HepG2 (cell line): Measurements from ENCODE around the gene NSMCE1. TPM values are rescaled to one million over a fixed set of nuclear protein-coding genes. Genes with fewer than 3 reads are reported as not detected.

ENCODE experiments used
- ATAC-seq: fragments of 200-7000 bp; cut with Tn5 transposase; 3 replicates; pipeline ENCODE4 v1.9.1; 2020; ENCODE audit warnings: mild to moderate bottlenecking, moderate library complexity
- BruUV-seq: library from RNA; stranded (reverse); fragments of 400-500 nt; replicated peaks from 2 replicates; lab custom pipeline; 2021; lab: Mats Ljungman, UMichigan
- CTCF ChIA-PET: fragments of 300-600 bp; formaldehyde crosslinking; extraction: SDS; loops from one replicate; lab custom pipeline; 2021; ENCODE audit warnings: low total read pairs, inconsistent platforms, low intra/inter-chr PET ratio; lab: Yijun Ruan, JAX
- POLR2A ChIA-PET: fragments of 350-600 bp; sonication (Branson Sonifier 250); formaldehyde crosslinking; loops from one replicate; lab custom pipeline; 2020; ENCODE audit warnings: antibody characterized with exemption, inconsistent platforms; lab: Yijun Ruan, JAX
- DNase-seq: peaks from one replicate; pipeline ENCODE4 v3.0.0-alpha.2; 2015; ENCODE audit warnings: low spot score
- FAIRE-seq: peaks from 3 replicates; lab custom pipeline; 2011; peaks lifted over from hg19 to GRCh38; lab: Jason Lieb, UNC
- H2AFZ ChIP-seq: one replicate; pipeline ENCODE4 v1.6.1; 2011; ENCODE audit warnings: low read length, inconsistent platforms
- H3K27ac ChIP-seq: fragments of 300-600 bp; 3 replicates; pipeline ENCODE4 v1.8.0; 2011; ENCODE audit warnings: mixed run types, mild to moderate bottlenecking, mixed read lengths, low read length, inconsistent platforms; ENCODE audit not compliant: insufficient read depth; ENCODE audit errors: extremely low read length
- H3K27me3 ChIP-seq, 2 experiments: fragments of 200-600 bp in 1 of 2; 2 replicates in 1 of 2; 3 replicates in 1 of 2; pipeline versions ENCODE4 v1.6.0 to v1.8.0; 2011; ENCODE audit warnings: low read length in 2 of 2, mild to moderate bottlenecking in 2 of 2, moderate library complexity in 2 of 2, inconsistent platforms in 1 of 2; ENCODE audit not compliant: insufficient read depth in 2 of 2, control insufficient read depth in 1 of 2
- H3K36me3 ChIP-seq, 2 experiments: fragments of 200-600 bp in 1 of 2; replicated peaks in 1 of 2; 2 replicates in 1 of 2; 3 replicates in 1 of 2; pipeline versions ENCODE4 v1.5.1 to v1.8.0; 2011; ENCODE audit warnings: low read length in 2 of 2, inconsistent platforms in 1 of 2; ENCODE audit not compliant: insufficient read depth in 2 of 2, control insufficient read depth in 1 of 2
- H3K4me1 ChIP-seq: 2 replicates; pipeline ENCODE4 v1.5.1; 2012; ENCODE audit warnings: low read length, inconsistent platforms; ENCODE audit not compliant: insufficient read depth
- H3K4me2 ChIP-seq: 2 replicates; pipeline ENCODE4 v1.6.0; 2011; ENCODE audit warnings: low read depth, low read length, inconsistent platforms
- H3K4me3 ChIP-seq, 3 experiments: fragments of 200-600 bp in 1 of 3; sonication (generic), shearing (Covaris generic) in 1 of 3; replicated peaks in 1 of 3; 2 replicates each; pipeline ENCODE4 v1.5.1; 2011 to 2016; ENCODE audit warnings: low read length in 3 of 3, inconsistent platforms in 2 of 3, low read depth in 2 of 3, mild to moderate bottlenecking in 2 of 3, control low read depth in 1 of 3, mixed read lengths in 1 of 3; ENCODE audit not compliant: insufficient read depth in 1 of 3
- H3K79me2 ChIP-seq: one replicate; pipeline ENCODE4 v1.6.1; 2011; ENCODE audit warnings: low read length, inconsistent platforms; ENCODE audit not compliant: insufficient read depth
- H3K9ac ChIP-seq: 2 replicates; pipeline ENCODE4 v1.6.0; 2011; ENCODE audit warnings: mild to moderate bottlenecking, low read depth, low read length, inconsistent platforms; ENCODE audit not compliant: insufficient read depth
- H3K9me3 ChIP-seq: 2 replicates; pipeline ENCODE4 v1.5.1; 2012; ENCODE audit warnings: mild to moderate bottlenecking, low read length
- H4K20me1 ChIP-seq: 2 replicates; pipeline ENCODE4 v1.6.0; 2011; ENCODE audit warnings: inconsistent platforms, mild to moderate bottlenecking, low read length, moderate library complexity; ENCODE audit not compliant: insufficient read depth
- CHCHD3 ChIP-seq: sonication (generic); formaldehyde crosslinking; IDR thresholded peaks from 2 replicates; pipeline ENCODE4 v1.8.0; 2022; ENCODE audit warnings: mild to moderate bottlenecking, missing genetic modification reagents, moderate library complexity
- DMAP1 ChIP-seq: IDR thresholded peaks from 2 replicates; pipeline ENCODE4 v1.6.1; 2016
- E2F2 ChIP-seq: sonication (generic); formaldehyde crosslinking; IDR thresholded peaks from 2 replicates; pipeline ENCODE4 v1.4.0; 2020; ENCODE audit warnings: missing genetic modification reagents, borderline replicate concordance
- MNT ChIP-seq: fragments of 450-650 bp; IDR thresholded peaks from 2 replicates; pipeline ENCODE4 v1.6.1; 2016
- POLR2A ChIP-seq, 2 experiments: IDR thresholded peaks; 2 replicates each; pipeline ENCODE4 v1.6.1; 2011; ENCODE audit warnings: low read depth in 2 of 2, low read length in 2 of 2, mild to moderate bottlenecking in 1 of 2, moderate library complexity in 1 of 2; ENCODE audit not compliant: insufficient read depth in 1 of 2
- SMYD3 ChIP-seq: sonication (generic); formaldehyde crosslinking; IDR thresholded peaks from 2 replicates; pipeline ENCODE4 v1.8.1; 2023; ENCODE audit warnings: mild to moderate bottlenecking, missing genetic modification reagents
- SP1 ChIP-seq, 2 experiments: fragments of 450-650 bp in 1 of 2; sonication (generic) in 1 of 2; formaldehyde crosslinking in 1 of 2; IDR thresholded peaks; 2 replicates each; pipeline versions ENCODE4 v1.4.0 to v1.6.1; 2016 to 2020; ENCODE audit warnings: missing genetic modification reagents in 1 of 2
- SPEN ChIP-seq: sonication (generic); formaldehyde crosslinking; IDR thresholded peaks from 2 replicates; pipeline ENCODE4 v1.5.1; 2020; ENCODE audit warnings: low read depth, mild to moderate bottlenecking, missing genetic modification reagents
- SRSF1 ChIP-seq: fragments of 200-400 bp; formaldehyde crosslinking; optimal IDR thresholded peaks from 2 replicates; pipeline ENCODE3; 2017; ENCODE audit warnings: mild to moderate bottlenecking, low read depth, low read length, moderate library complexity
- ZNF512B ChIP-seq: sonication (generic); formaldehyde crosslinking; IDR thresholded peaks from 2 replicates; pipeline ENCODE4 v1.5.1; 2020; ENCODE audit warnings: missing genetic modification reagents, mild to moderate bottlenecking, borderline replicate concordance
- ZNF639 ChIP-seq: conservative IDR thresholded peaks from 2 replicates; pipeline ENCODE4 v1.6.1; 2018; ENCODE audit warnings: missing genetic modification reagents
- ZNF644 ChIP-seq: IDR thresholded peaks from 2 replicates; pipeline ENCODE4 v1.6.1; 2016; ENCODE audit warnings: low read depth
- ZNF777 ChIP-seq: sonication (generic); formaldehyde crosslinking; IDR thresholded peaks from 2 replicates; pipeline ENCODE4 v1.4.0; 2020; ENCODE audit warnings: missing genetic modification reagents
- WGBS: methylation state at CpG from one replicate; pipeline ENCODE4 v1.1.6; 2017; ENCODE audit warnings: low lambda C conversion rate; 5-methylcytosine and 5-hydroxymethylcytosine counted together
- in situ Hi-C: cut with HindIII; loops from 2 replicates; pipeline ENCODE4 v1.10.0; 2017; ENCODE audit warnings: low pct_unique_long_range_greater_than_20kb; ENCODE audit not compliant: extremely low pct_ligation_motif_present
- intact Hi-C: fragments of 100-400 bp; cut with micrococcal nuclease; formaldehyde crosslinking; loops from one replicate; pipeline ENCODE4 v1.10.0; 2022; ENCODE audit not compliant: unreplicated experiment
- polyA plus RNA-seq, 8 experiments: library from polyadenylated mRNA; depleted of rRNA in 3 of 8; stranded (reverse) in 7 of 8; unstranded in 1 of 8; fragments of >200 nt; fragmentation: Illumina TruSeq in 4 of 8; extraction: Trizol in 4 of 8; gene quantifications; 2 replicates each; pipeline versions ENCODE4 v1.2.1 to v1.2.3, GENCODE V29; 2011 to 2016; ENCODE audit warnings: low read depth in 4 of 8, missing spikeins in 1 of 8, mixed read lengths in 1 of 8; ENCODE audit not compliant: insufficient read depth in 1 of 8
- total RNA-seq, 5 experiments: library from RNA; depleted of rRNA; stranded (reverse); fragments of >200 nt; fragmentation: Illumina TruSeq; extraction: Trizol; gene quantifications; 2 replicates each; pipeline ENCODE4 v1.2.3, GENCODE V29; 2016; ENCODE audit warnings: low read depth in 1 of 5

Gene NSMCE1
- total and polyA plus RNA-seq, 2 of the 13 experiments (the other 11 are each of a cell fraction or from before 2014, with no cell fraction given), result 42.7 to 52.9 TPM

GRCh38 chr16:27315333-27316037 lies 46.9 kb upstream of the NSMCE1 start (continued):
- TF ChIP-seq ZNF512B, result no peak

GRCh38 chr16:27314986-27315332 lies 46.4 kb upstream of the NSMCE1 start:
- ATAC-seq, result no peak
- peak overlapping the region; percentile 88 to 99 (median 97); a peak in 5 of 6 replicates for H3K4me3 ChIP-seq
- H3K9me3 ChIP-seq, result no peaks in the 10 kb centered on the region
- peak overlapping the region; percentile 96 for H3K4me2 ChIP-seq
- H3K4me1 ChIP-seq, result peaks cover 81% of the 10 kb centered on the region
- peak overlapping the region; percentile 20 for H3K27ac ChIP-seq
- POLR2A ChIA-PET, result interaction anchor here (1.1 to 3.1 kb wide), 3 partner anchors 42 to 111 kb away, joined by 5 to 13 read pairs (median 8); partner anchors contain the start of gene KDM8
- no peak for FAIRE-seq
- intact Hi-C loops, result loop anchor here (1.0 to 5.0 kb wide), 2 partner anchors 52 to 80 kb away; no protein-coding TSS in a partner anchor
- H3K79me2 ChIP-seq, result peaks cover 46% of the 10 kb centered on the region
- H4K20me1 ChIP-seq, result peaks cover 4% of the 10 kb centered on the region; the same call in 1 of the 2 replicates
- CTCF ChIA-PET, result no interaction called here
- WGBS, result 53% methylated on average over 2 of the region's 2 CpGs
- TF ChIP-seq SPEN (no peak), E2F2 (CRISPR knock-in tag) (no peak), ZNF777 (CRISPR knock-in tag) (peak; percentile 9; the same call in 1 of the 2 replicates), MNT (no peak), SP1 (IDR thresholded peaks at IDR 0.05) (no peak), SP1 (CRISPR knock-in tag; IDR thresholded peaks at IDR 0.05) (0 out of 2 replicates have a peak, but pooled peaks have one; percentile 3), DMAP1 (CRISPR knock-in tag) (no peak), ZNF644 (CRISPR knock-in tag) (no peak), SMYD3 (CRISPR knock-in tag) (no peak), SRSF1 (no peak), CHCHD3 (CRISPR knock-in tag) (0 out of 2 replicates have a peak, but pooled peaks have one; percentile 19), ZNF639 (CRISPR knock-in tag) (no peak), POLR2A (IDR thresholded peaks at IDR 0.05; ENCODE audit: insufficient read depth in 1 of 2, low read depth in 2 of 2, low read length in 2 of 2) (no peak)
- TF ChIP-seq, all 625 proteins: peak for 3
- no peak for DNase-seq
- BruUV-seq, result no TSS peak
- Histone ChIP-seq H3K36me3 (peaks cover 0 to 2% of the 10 kb centered on the region in 2 experiments; a peak in 2 of 5 replicates), H2AFZ (no peak overlapping the region), H3K27me3 (peaks cover 1 to 16% of the 10 kb centered on the region in 2 experiments; a peak in 3 of 5 replicates), H3K9ac (peak overlapping the region; percentile 96; the same call in 1 of the 2 replicates)
- in situ Hi-C loops, result loop anchor here (5.0 kb wide), 1 partner anchor 48 kb away; the partner anchor contains the start of gene NSMCE1
